Endothelial cell of umbilical vein (primary cell): ENCODE measurements around the gene STX1A. TPM values are rescaled to one million over a fixed set of nuclear protein-coding genes. Genes with fewer than 3 reads are reported as not detected.

ENCODE experiments used
- BruUV-seq: library from RNA; stranded (reverse); fragments of 400-500 nt; replicated peaks from 2 replicates; lab custom pipeline; 2021; lab: Mats Ljungman, UMichigan
- CTCF ChIA-PET: fragments of 300-600, 350-600 bp; sonication (Branson Sonifier 250); formaldehyde crosslinking; loops from one replicate; lab custom pipeline; 2021; ENCODE audit warnings: antibody characterized with exemption, inconsistent platforms; lab: Charles Lee
- POLR2A ChIA-PET: fragments of 300-600, 350-600 bp; sonication (Branson Sonifier 250); formaldehyde crosslinking; loops from one replicate; lab custom pipeline; 2021; ENCODE audit warnings: antibody characterized with exemption, inconsistent platforms; lab: Charles Lee
- DNase-seq: peaks from one replicate; pipeline ENCODE4 v3.0.0-alpha.2; 2011; ENCODE audit warnings: low read depth, low spot score
- FAIRE-seq: peaks from 2 replicates; lab custom pipeline; 2011; peaks lifted over from hg19 to GRCh38; lab: Jason Lieb, UNC
- H2AFZ ChIP-seq: 2 replicates; pipeline ENCODE4 v1.6.0; 2012; ENCODE audit warnings: low read depth, low read length, control low read depth, inconsistent platforms
- H3K27ac ChIP-seq: 2 replicates; pipeline ENCODE4 v1.5.1; 2011; ENCODE audit warnings: low read depth, mild to moderate bottlenecking, control low read depth, low read length, moderate library complexity; ENCODE audit not compliant: insufficient read depth
- H3K27me3 ChIP-seq, 2 experiments: 2 replicates each; pipeline versions ENCODE4 v1.6.0 to v1.6.1; 2011; ENCODE audit warnings: low read length in 2 of 2, mixed read lengths in 1 of 2; ENCODE audit not compliant: control insufficient read depth in 2 of 2, insufficient read depth in 2 of 2
- H3K36me3 ChIP-seq, 2 experiments: 2 replicates in 1 of 2; 3 replicates in 1 of 2; pipeline ENCODE4 v1.5.1; 2011; ENCODE audit warnings: low read length in 2 of 2, mild to moderate bottlenecking in 1 of 2, moderate library complexity in 1 of 2; ENCODE audit not compliant: control insufficient read depth in 2 of 2, insufficient read depth in 2 of 2; ENCODE audit errors: extremely low read depth in 1 of 2
- H3K4me1 ChIP-seq: 3 replicates; pipeline ENCODE4 v1.5.1; 2011; ENCODE audit warnings: mild to moderate bottlenecking, low read length; ENCODE audit not compliant: control insufficient read depth, insufficient read depth; ENCODE audit errors: extremely low read depth
- H3K4me2 ChIP-seq: 2 replicates; pipeline ENCODE4 v1.6.1; 2011; ENCODE audit warnings: low read length, control low read depth, mixed read lengths; ENCODE audit not compliant: insufficient read depth
- H3K4me3 ChIP-seq, 3 experiments: fragments of 200-600 bp in 1 of 3; sonication (generic), shearing (Covaris generic) in 1 of 3; replicated peaks in 1 of 3; 2 replicates each; pipeline ENCODE4 v1.5.1; 2011 to 2016; ENCODE audit warnings: control low read depth in 3 of 3, low read length in 3 of 3, mild to moderate bottlenecking in 2 of 3, inconsistent platforms in 1 of 3, low read depth in 1 of 3, moderate library complexity in 1 of 3; ENCODE audit not compliant: insufficient read depth in 1 of 3
- H3K79me2 ChIP-seq: 2 replicates; pipeline ENCODE4 v1.6.0; 2012; ENCODE audit warnings: low read length, inconsistent platforms; ENCODE audit not compliant: control insufficient read depth, insufficient read depth
- H3K9ac ChIP-seq: replicated peaks from 2 replicates; pipeline ENCODE3; 2011; ENCODE audit warnings: low read length, control low read depth; ENCODE audit not compliant: insufficient read depth; ENCODE audit errors: extremely low read depth
- H3K9me1 ChIP-seq: replicated peaks from 3 replicates; pipeline ENCODE4 v1.6.0; 2011; ENCODE audit warnings: mild to moderate bottlenecking, low read length; ENCODE audit not compliant: control insufficient read depth, insufficient read depth; ENCODE audit errors: extremely low read depth
- H3K9me3 ChIP-seq: replicated peaks from 2 replicates; pipeline ENCODE4 v1.5.1; 2012; ENCODE audit warnings: low read length, inconsistent platforms; ENCODE audit not compliant: control insufficient read depth, insufficient read depth
- H4K20me1 ChIP-seq: replicated peaks from 2 replicates; pipeline ENCODE3; 2011; ENCODE audit warnings: mild to moderate bottlenecking, low read length; ENCODE audit not compliant: control insufficient read depth, insufficient read depth; ENCODE audit errors: extremely low read depth
- EZH2 ChIP-seq: IDR thresholded peaks from 2 replicates; pipeline ENCODE4 v1.6.1; 2012; ENCODE audit warnings: borderline replicate concordance, low read depth, mild to moderate bottlenecking, moderate library complexity, low read length, inconsistent platforms; ENCODE audit not compliant: severe bottlenecking
- FOS ChIP-seq: IDR thresholded peaks from 2 replicates; pipeline ENCODE4 v1.6.1; 2011; ENCODE audit warnings: mild to moderate bottlenecking, low read length, moderate library complexity, borderline replicate concordance; ENCODE audit not compliant: insufficient read depth
- GATA2 ChIP-seq: IDR thresholded peaks from 2 replicates; pipeline ENCODE4 v1.7.0; 2011; ENCODE audit warnings: low read depth, mild to moderate bottlenecking, moderate library complexity, mixed read lengths, low read length; ENCODE audit not compliant: insufficient read length, insufficient read depth
- JUN ChIP-seq: IDR thresholded peaks from 2 replicates; pipeline ENCODE4 v1.6.1; 2011; ENCODE audit warnings: borderline replicate concordance, low read depth; ENCODE audit not compliant: insufficient read length, insufficient read depth
- MYC ChIP-seq: IDR thresholded peaks from one replicate; pipeline ENCODE4 v1.6.1; 2011; ENCODE audit warnings: mild to moderate bottlenecking, low read depth, low read length
- POLR2A ChIP-seq: IDR thresholded peaks from 2 replicates; pipeline ENCODE4 v1.6.1; 2012; ENCODE audit warnings: low read depth, mild to moderate bottlenecking, control low read depth, low read length
- POLR2AphosphoS5 ChIP-seq: IDR thresholded peaks from 2 replicates; pipeline ENCODE4 v1.6.1; 2012; ENCODE audit warnings: low read depth, mild to moderate bottlenecking, control low read depth, low read length, moderate library complexity; ENCODE audit not compliant: insufficient read depth
- dilution Hi-C: fragments of 300-500 bp; cut with MboI; formaldehyde crosslinking; loops from one replicate; pipeline ENCODE4 v1.15.0; 2019; ENCODE audit warnings: low sequenced_read_pairs; ENCODE audit not compliant: extremely low pct_ligation_motif_present
- intact Hi-C: fragments of 100-400 bp; cut with micrococcal nuclease; formaldehyde crosslinking; loops from one replicate; pipeline ENCODE4 v1.10.0; 2022
- polyA plus RNA-seq, 4 experiments: library from polyadenylated mRNA; depleted of rRNA in 3 of 4; stranded (reverse) in 3 of 4; unstranded in 1 of 4; fragments of >200 nt; gene quantifications; 2 replicates each; pipeline versions ENCODE4 v1.2.1 to v1.2.3, GENCODE V29; 2011 to 2012; ENCODE audit warnings: missing spikeins in 1 of 4
- total RNA-seq: library from RNA; stranded (reverse); gene quantifications from 2 replicates; pipeline ENCODE4 v1.2.3, GENCODE V29; 2021
- TF ChIP-seq, protein P1 (sequence below), 2 donors: IDR thresholded peaks; 1 replicate in 1 of 2; 2 replicates in 1 of 2; pipeline ENCODE4 v1.5.1; 2011; ENCODE audit warnings: low read length in 2 of 2, mild to moderate bottlenecking in 2 of 2, moderate library complexity in 2 of 2, control low read depth in 1 of 2, inconsistent platforms in 1 of 2, low read depth in 1 of 2; ENCODE audit not compliant: insufficient read depth in 1 of 2; ENCODE audit errors: extremely low read depth in 1 of 2
- TF ChIP-seq, protein P2 (sequence below): IDR thresholded peaks from 2 replicates; pipeline ENCODE4 v1.6.1; 2011; ENCODE audit not compliant: insufficient read depth, insufficient read length

The STX1A gene
- total and polyA plus RNA-seq, 2 donors (not counting 3 experiments of a cell fraction or from before 2014, with no cell fraction given) = 13.1 to 20.8 TPM

DNA sequence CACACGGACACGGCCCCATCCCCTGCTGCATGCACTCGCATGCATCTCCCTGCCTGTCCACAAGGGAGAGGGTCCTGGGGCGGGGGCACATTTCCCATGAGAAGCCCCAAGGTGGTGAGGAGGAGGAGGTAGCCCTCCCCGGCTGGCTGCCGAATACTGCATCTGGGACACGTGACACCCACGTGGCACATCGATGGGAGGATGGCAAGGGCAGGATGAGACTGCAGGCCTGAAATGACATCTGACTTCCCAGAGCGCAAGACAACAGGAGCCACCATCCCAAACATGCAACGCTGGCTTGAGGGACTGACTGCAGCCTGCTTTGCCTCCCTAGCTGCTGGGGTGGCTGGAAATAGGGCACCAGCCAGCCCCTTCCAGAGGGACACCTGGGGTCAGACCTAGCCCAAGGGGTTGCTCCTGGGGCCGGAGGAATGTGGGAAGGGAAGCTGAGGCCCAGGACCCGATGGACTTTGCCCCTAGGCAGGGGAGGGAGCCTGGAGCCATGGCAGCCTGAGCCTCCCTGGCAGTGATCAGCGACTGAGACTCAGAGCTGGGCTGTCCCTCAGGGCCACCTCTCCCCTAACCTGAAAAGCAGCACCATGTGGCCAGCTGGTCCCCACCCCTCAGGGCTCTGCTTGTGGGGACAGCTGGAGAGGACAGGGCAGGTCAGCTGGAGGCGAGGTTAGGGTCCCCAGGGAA lies 19.9 kb downstream of the STX1A start:
- Histone ChIP-seq H3K9me1 (no peaks in the 10 kb centered on the region), H3K4me2 (no peak overlapping the region), H4K20me1 (no peaks in the 10 kb centered on the region), H3K27me3 (no peaks in the 10 kb centered on the region), H3K9ac (no peak overlapping the region), H2AFZ (no peak overlapping the region), H3K4me3 (no peak overlapping the region), H3K36me3 (peaks cover 7 to 33% of the 10 kb centered on the region in 2 experiments), H3K27ac (no peak overlapping the region), H3K4me1 (no peaks in the 10 kb centered on the region), H3K9me3 (no peaks in the 10 kb centered on the region), H3K79me2 (no peaks in the 10 kb centered on the region)
- TF ChIP-seq, protein P1, sequence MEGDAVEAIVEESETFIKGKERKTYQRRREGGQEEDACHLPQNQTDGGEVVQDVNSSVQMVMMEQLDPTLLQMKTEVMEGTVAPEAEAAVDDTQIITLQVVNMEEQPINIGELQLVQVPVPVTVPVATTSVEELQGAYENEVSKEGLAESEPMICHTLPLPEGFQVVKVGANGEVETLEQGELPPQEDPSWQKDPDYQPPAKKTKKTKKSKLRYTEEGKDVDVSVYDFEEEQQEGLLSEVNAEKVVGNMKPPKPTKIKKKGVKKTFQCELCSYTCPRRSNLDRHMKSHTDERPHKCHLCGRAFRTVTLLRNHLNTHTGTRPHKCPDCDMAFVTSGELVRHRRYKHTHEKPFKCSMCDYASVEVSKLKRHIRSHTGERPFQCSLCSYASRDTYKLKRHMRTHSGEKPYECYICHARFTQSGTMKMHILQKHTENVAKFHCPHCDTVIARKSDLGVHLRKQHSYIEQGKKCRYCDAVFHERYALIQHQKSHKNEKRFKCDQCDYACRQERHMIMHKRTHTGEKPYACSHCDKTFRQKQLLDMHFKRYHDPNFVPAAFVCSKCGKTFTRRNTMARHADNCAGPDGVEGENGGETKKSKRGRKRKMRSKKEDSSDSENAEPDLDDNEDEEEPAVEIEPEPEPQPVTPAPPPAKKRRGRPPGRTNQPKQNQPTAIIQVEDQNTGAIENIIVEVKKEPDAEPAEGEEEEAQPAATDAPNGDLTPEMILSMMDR (IDR thresholded peaks at IDR 0.05; ENCODE audit: extremely low read depth in 1 of 2, insufficient read depth in 1 of 2, low read depth in 1 of 2, low read length in 2 of 2) = no peak
- TF ChIP-seq EZH2 = no peak
- TF ChIP-seq GATA2 = no peak
- no TSS peak for BruUV-seq
- intact Hi-C loops (no loop called here), dilution Hi-C loops (no loop called here)
- ChIA-PET POLR2A (no interaction called here), CTCF (interaction anchor here (4.5 kb wide), 1 partner anchor 92 kb away, joined by 16 read pairs; no protein-coding TSS in a partner anchor)
- DNase-seq (no peak), FAIRE-seq (no peak)

DNA sequence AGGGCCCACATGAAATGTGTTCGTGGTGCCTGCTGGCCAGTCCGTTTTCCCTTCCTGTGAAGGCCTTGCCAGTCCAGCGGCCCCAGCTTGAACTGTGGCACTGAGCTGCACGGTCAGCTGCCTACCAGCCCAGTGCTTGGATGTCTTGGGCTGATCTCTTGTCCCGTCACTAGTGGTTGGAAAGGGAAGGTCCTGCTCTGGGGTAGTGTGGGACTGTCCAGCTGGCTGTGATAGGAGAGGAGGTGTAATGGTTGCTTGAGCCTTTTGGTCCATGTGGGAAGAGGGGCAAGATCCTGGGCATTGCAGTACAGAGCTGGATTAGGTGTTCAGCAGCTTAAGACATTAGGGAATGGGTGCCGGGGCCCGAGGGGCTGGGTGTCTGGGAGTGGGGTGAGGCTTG lies 21.1 kb downstream of the STX1A start:
- Histone ChIP-seq H3K36me3 (peaks cover 9 to 42% of the 10 kb centered on the region in 2 experiments), H3K9ac (no peak overlapping the region), H3K9me3 (no peaks in the 10 kb centered on the region), H3K4me3 (no peak overlapping the region), H2AFZ (no peak overlapping the region), H3K27ac (no peak overlapping the region), H3K79me2 (no peaks in the 10 kb centered on the region), H4K20me1 (no peaks in the 10 kb centered on the region), H3K4me1 (no peaks in the 10 kb centered on the region), H3K4me2 (no peak overlapping the region), H3K27me3 (no peaks in the 10 kb centered on the region), H3K9me1 (no peaks in the 10 kb centered on the region)
- CTCF ChIA-PET = interaction anchor here (0.6 to 4.5 kb wide), 7 partner anchors 8 to 246 kb away, joined by 3 to 16 read pairs (median 6); no protein-coding TSS in a partner anchor
- dilution Hi-C loops = no loop called here
- no peak for DNase-seq
- BruUV-seq = no TSS peak
- POLR2A ChIA-PET = interaction anchor here (0.6 kb wide), 1 partner anchor 13 kb away, joined by 3 read pairs; no protein-coding TSS in a partner anchor
- FAIRE-seq = no peak
- TF ChIP-seq GATA2 (no peak), JUN (no peak), EZH2 (no peak), MYC (no peak), FOS (no peak), POLR2AphosphoS5 (no peak), POLR2A (no peak)
- TF ChIP-seq, protein P2, sequence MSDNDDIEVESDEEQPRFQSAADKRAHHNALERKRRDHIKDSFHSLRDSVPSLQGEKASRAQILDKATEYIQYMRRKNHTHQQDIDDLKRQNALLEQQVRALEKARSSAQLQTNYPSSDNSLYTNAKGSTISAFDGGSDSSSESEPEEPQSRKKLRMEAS = no peak
- TF ChIP-seq, protein P1 (IDR thresholded peaks at IDR 0.05; ENCODE audit: extremely low read depth in 1 of 2, insufficient read depth in 1 of 2, low read depth in 1 of 2, low read length in 2 of 2) = no peak
- intact Hi-C loops = no loop called here
